GM18511 (cell line): Measurements from ENCODE around the gene CD19.
"Not testable (repeated sequence)": the region's sequence is repeated elsewhere in the genome, so short reads cannot be mapped to it uniquely, and the experiment has no call there.

Experiments used
- ATAC-seq: cut with Tn5 transposase; IDR thresholded peaks from one replicate; pipeline ENCODE4 v1.9.1; 2021; ENCODE audit warnings: mild to moderate bottlenecking, moderate library complexity; ENCODE audit not compliant: unreplicated experiment

Gene CD19

GRCh38 chr16:28980330-28980729, 48.6 kb downstream of the CD19 start:
- ATAC-seq = not testable (repeated sequence)

DNA sequence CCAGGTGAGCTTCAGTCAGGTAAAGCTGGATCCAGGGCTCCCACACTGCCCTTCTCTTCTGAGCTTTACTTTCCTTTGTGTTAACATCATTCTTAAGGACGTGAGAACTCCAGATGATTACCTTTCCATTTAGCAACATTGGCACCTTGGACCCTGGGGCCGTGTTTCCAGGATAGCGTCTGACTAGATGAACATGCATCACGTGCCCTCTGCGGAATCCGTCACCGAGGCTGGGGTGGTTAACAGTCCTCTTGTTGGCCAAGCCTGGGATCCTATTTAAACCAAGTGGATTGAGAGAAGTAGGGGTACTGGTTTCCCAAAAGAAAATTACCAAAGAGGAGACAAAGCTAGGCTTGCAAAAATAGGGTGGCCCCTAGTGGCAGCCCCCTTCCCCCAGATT, 49.2 kb downstream of the CD19 start:
- no peak for ATAC-seq

- no peak for ATAC-seq
These were observed 49.7 kb downstream of the CD19 start for GRCh38 chr16:28981517-28981916.

DNA sequence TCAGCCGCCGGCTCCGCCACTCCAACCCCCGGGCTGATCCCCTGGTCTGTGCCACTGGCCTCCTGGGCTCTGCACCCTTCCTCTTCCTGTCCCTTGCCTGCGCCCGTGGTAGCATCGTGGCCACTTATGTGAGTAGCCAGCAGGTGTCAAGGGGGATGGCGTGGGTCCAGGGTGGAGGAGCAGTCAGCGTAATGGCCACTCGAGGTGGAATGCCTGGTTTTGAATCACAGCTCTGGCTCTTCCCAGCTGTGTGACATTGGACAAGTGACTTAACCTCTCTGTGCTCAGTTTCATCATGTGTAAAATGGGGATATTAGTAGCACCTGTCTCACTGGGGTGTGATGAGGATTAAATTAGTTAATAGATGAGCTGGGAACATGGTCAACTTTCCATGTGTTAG, 50.6 kb downstream of the CD19 start:
- ATAC-seq = no peak

- ATAC-seq = no peak
These were observed 51.2 kb downstream of the CD19 start for GRCh38 chr16:28982949-28983348.

DNA sequence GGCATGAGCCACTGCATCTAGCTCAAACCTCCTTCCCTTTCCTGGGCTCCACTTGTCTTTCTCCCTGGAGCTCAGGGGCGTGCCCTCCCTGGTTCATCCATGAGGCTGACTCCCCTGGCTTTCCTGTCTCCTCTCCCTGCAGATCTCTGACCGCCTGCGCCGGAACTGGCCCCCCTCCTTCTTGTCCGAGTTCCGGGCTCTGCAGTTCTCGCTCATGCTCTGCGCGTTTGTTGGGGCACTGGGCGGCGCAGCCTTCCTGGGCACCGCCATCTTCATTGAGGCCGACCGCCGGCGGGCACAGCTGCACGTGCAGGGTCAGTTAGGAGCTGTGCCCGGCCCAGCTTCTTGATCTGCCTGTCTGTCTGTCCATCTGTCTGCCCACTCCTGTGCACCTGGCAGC, 51.9 kb downstream of the CD19 start:
- ATAC-seq = no peak

DNA sequence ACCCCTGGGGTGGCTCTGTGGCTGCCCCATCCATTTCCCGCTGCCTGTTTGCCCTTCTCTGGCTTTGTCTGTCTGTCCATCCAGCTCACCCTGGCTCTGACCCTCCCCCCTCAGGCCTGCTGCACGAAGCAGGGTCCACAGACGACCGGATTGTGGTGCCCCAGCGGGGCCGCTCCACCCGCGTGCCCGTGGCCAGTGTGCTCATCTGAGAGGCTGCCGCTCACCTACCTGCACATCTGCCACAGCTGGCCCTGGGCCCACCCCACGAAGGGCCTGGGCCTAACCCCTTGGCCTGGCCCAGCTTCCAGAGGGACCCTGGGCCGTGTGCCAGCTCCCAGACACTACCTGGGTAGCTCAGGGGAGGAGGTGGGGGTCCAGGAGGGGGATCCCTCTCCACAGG, 52.3 kb downstream of the CD19 start:
- no peak for ATAC-seq

- ATAC-seq = no peak
These were observed 52.9 kb downstream of the CD19 start, which contains the start of gene LAT for GRCh38 chr16:28984619-28985135. LAT (plus strand) TSS chr16:28985052; CDS start chr16:28985418, 366 bp downstream.

DNA sequence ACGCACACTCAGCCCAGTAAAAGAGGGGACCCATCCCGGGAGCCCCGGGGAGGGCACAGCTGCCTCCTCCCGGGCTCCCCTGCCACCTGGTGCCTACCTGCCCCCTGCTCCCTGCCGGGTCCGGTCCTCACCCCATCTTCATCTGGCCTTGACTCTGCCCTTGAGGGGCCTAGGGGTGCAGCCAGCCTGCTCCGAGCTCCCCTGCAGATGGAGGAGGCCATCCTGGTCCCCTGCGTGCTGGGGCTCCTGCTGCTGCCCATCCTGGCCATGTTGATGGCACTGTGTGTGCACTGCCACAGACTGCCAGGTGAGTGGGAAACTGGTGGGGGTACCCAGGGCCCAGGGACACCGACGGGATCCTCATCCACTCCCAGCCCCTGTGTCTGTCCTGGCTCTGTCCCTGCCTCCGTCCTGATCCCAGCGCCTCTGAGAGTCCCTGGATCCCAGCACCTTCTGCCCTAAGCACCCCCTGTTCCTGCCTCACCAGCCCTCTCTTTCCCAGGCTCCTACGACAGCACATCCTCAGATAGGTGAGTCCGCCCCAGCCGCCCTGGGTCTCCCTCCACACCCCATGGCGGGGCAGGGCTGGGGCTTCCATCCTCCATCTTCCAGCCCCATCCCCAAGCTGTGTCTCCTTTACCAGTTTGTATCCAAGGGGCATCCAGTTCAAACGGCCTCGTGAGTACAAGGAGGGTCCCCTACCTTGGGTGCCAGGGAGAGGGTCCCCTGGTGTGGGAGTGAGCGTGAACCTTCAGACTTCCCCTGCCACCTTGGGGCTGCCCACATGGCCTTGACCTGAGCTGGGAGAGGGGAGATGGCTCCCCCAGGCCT, 53.7 kb downstream of the CD19 start:
- no peak for ATAC-seq

- no peak for ATAC-seq
These were observed 54.3 kb downstream of the CD19 start for GRCh38 chr16:28986046-28986445.

DNA sequence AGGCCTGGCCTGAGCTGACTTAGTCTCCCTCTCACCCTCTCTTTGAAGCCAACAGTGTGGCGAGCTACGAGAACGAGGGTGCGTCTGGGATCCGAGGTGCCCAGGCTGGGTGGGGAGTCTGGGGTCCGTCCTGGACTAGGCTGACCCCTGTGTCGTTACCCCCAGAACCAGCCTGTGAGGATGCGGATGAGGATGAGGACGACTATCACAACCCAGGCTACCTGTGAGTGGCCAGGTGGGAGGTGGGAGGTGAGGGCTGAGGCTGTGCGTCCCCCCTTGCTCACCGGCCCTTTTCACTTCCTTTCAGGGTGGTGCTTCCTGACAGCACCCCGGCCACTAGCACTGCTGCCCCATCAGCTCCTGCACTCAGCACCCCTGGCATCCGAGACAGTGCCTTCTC, 54.7 kb downstream of the CD19 start:
- no peak for ATAC-seq

DNA sequence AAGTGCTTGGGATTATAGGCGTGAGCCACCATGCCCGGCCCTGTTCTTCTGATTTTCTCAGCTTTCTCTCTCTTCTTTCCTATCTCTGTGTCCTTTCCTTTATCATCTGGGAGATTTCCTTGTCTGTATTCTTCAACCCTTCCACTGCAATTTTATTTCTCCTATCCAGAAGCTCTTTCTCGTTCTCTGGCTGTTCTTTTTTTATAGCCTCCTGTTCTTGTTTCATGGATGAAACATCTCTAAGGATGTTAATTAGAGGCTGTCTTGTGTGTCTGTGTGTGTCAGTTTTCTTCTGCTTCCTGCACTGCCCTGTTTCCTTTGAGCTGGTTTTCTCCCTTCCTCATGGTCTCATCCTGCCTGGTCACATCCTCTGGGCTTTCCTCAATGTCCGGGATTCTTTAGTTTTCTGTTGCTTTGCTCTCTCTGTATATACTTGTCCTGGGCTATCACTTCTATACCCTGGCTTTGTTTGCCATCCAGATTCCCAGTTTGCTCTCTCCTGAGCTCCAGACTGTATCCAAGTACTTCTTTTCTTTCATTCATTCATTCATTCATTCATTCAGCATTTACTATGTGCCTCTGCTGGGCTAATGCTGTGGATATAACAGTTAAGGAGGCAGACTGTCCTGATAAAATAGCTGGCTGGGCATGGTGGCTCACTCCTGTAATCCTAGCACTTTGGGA, 55.5 kb downstream of the CD19 start:
- no peak for ATAC-seq
